Esophagus squamous epithelium (tissue), 4 donors: ENCODE results near the gene ZSCAN12.

Experiments
- CTCF ChIP-seq, 6 experiments: fragments of 450-650 bp in 4 of 6; fragments of 200-600 bp in 2 of 6; sonication (generic) in 2 of 6; IDR thresholded peaks; one replicate each; pipeline ENCODE4 v1.5.1; 2016 to 2019; ENCODE audit warnings: antibody characterized with exemption in 6 of 6, mild to moderate bottlenecking in 4 of 6, moderate library complexity in 4 of 6
- POLR2A ChIP-seq, 4 donors: fragments of 450-650 bp; IDR thresholded peaks; one replicate each; pipeline ENCODE4 v1.6.1; 2017; ENCODE audit warnings: antibody characterized with exemption in 4 of 4, mild to moderate bottlenecking in 4 of 4, moderate library complexity in 3 of 4

DNA sequence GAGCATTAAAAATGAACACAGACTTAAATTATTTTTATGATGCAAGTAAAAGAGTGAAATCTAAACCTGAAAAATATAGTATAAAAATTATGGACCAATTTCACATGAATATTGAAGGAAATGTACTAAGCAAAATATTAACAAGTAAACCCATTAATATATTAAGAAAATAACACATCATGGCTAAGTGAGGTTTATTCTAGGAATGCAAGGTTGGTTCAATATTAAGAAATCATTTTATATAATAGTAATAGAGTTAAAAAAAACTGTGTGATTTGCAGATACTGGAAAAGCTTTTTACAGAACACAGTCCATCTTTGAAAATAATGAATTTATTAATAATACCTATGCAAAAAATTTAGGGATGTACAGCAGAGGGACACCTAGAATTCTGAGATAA, 20.9 kb downstream of the ZSCAN12 start:
- TF ChIP-seq CTCF (IDR thresholded peaks at IDR 0.05) (no peak), POLR2A (IDR thresholded peaks at IDR 0.05) (no peak)
